LNCaP clone FGC (cell line): ENCODE data around the gene ONECUT1.

Source experiments
- DNase-seq: peaks from one replicate; pipeline ENCODE4 v3.0.0-alpha.2; 2011; ENCODE audit warnings: low read depth
- H3K4me3 ChIP-seq: 2 replicates; pipeline ENCODE4 v1.5.1; 2011; ENCODE audit warnings: mild to moderate bottlenecking, low read depth, low read length, control low read depth
- TF ChIP-seq, protein P1 (sequence below): IDR thresholded peaks from 2 replicates; pipeline ENCODE4 v1.5.1; 2012; ENCODE audit warnings: mild to moderate bottlenecking; ENCODE audit not compliant: control insufficient read depth, insufficient read depth; ENCODE audit errors: extremely low read depth

The ONECUT1 gene

GRCh38 chr15:52710050-52710707, 80.0 kb downstream of the ONECUT1 start:
- TF ChIP-seq, protein P1, sequence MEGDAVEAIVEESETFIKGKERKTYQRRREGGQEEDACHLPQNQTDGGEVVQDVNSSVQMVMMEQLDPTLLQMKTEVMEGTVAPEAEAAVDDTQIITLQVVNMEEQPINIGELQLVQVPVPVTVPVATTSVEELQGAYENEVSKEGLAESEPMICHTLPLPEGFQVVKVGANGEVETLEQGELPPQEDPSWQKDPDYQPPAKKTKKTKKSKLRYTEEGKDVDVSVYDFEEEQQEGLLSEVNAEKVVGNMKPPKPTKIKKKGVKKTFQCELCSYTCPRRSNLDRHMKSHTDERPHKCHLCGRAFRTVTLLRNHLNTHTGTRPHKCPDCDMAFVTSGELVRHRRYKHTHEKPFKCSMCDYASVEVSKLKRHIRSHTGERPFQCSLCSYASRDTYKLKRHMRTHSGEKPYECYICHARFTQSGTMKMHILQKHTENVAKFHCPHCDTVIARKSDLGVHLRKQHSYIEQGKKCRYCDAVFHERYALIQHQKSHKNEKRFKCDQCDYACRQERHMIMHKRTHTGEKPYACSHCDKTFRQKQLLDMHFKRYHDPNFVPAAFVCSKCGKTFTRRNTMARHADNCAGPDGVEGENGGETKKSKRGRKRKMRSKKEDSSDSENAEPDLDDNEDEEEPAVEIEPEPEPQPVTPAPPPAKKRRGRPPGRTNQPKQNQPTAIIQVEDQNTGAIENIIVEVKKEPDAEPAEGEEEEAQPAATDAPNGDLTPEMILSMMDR, result no peak
- H3K4me3 ChIP-seq, result no peak overlapping the region
- no peak for DNase-seq

DNA sequence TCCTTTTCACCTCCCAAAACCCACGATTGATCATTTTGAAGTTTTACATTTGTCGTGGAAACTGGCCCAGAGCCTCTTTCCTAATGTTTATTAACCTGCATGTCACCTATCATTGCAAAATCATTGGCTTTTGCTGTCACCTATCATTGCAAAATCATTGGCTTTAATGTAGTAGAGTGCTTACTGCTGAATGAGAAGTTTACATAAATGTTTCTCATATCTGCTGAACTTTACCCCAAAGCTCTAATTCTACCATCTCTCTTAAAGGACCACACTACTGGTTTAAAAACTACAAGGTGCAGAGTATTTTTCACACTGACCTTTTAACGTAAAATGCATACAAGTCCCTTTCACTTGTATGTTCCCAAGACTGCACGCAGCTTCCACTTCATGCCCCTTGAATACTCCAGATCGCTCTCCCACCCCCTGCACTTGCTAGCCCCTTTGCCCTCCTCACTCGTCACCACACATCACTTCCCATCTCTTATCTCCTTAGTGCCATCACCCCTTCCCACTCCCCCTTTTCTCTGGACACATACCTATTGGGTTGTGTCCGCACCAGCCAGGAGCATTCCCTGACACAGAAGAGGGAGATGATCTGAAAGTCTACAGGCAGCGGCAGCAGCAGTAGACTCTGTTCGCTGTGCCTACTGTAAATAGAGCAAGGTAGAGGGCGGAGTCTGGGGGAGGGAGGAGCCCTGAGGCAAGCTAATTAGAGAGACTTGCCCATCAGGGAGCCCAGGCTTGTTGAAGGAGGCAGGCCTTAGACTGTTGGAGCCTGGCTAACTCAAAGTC, 80.8 kb downstream of the ONECUT1 start:
- TF ChIP-seq, protein P1, result no peak
- DNase-seq, result no peak
- H3K4me3 ChIP-seq, result no peak overlapping the region
